HL-60 (cell line): Measurements from ENCODE around the gene SYNM.

Experiments
- DNase-seq, 2 experiments: peaks; one replicate each; pipeline ENCODE4 v3.0.0-alpha.2; 2010 to 2020; ENCODE audit warnings: low read depth in 1 of 2, low spot score in 1 of 2
- H3K27ac ChIP-seq: fragments of 250-450 bp; sonication (Bioruptor Pico); replicated peaks from 2 replicates; pipeline ENCODE4 v1.5.1; 2020; ENCODE audit warnings: mild to moderate bottlenecking, moderate library complexity
- H3K27me3 ChIP-seq: fragments of 250-450 bp; sonication (Bioruptor Pico); 2 replicates; pipeline ENCODE4 v1.5.1; 2021; ENCODE audit warnings: mild to moderate bottlenecking, moderate library complexity; ENCODE audit not compliant: insufficient read depth, poor library complexity, severe bottlenecking
- H3K4me3 ChIP-seq: replicated peaks from 2 replicates; pipeline ENCODE4 v1.5.1; 2011; ENCODE audit warnings: mild to moderate bottlenecking, control low read depth, low read length; ENCODE audit not compliant: insufficient read depth
- CTCF ChIP-seq: IDR thresholded peaks from one replicate; pipeline ENCODE4 v1.5.1; 2011; ENCODE audit warnings: low read length, control low read depth, inconsistent platforms; ENCODE audit not compliant: insufficient read depth
- GABPA ChIP-seq: IDR thresholded peaks from 2 replicates; pipeline ENCODE4 v1.6.1; 2012; ENCODE audit warnings: low read depth
- POLR2AphosphoS5 ChIP-seq: IDR thresholded peaks from 2 replicates; pipeline ENCODE4 v1.6.1; 2012; ENCODE audit warnings: low read depth
- REST ChIP-seq: IDR thresholded peaks from 2 replicates; pipeline ENCODE4 v1.6.1; 2012; ENCODE audit warnings: low read depth; ENCODE audit not compliant: insufficient replicate concordance
- SPI1 ChIP-seq: IDR thresholded peaks from 2 replicates; pipeline ENCODE4 v1.6.1; 2012; ENCODE audit warnings: low read depth, mild to moderate bottlenecking, borderline replicate concordance

SYNM gene

GRCh38 chr15:99177679-99178078 is 72.8 kb downstream of the SYNM start:
- no peak for DNase-seq
- TF ChIP-seq REST: no peak
- TF ChIP-seq SPI1: no peak
- no peak for TF ChIP-seq GABPA
- no peak for TF ChIP-seq CTCF
- no peak for TF ChIP-seq POLR2AphosphoS5
- Histone ChIP-seq H3K4me3 (no peak overlapping the region), H3K27me3 (no peaks in the 10 kb centered on the region), H3K27ac (no peak overlapping the region)

GRCh38 chr15:99180086-99180963 is 75.4 kb downstream of the SYNM start:
- H3K27ac ChIP-seq: no peak overlapping the region
- H3K4me3 ChIP-seq: no peak overlapping the region
- no peak for TF ChIP-seq CTCF
- TF ChIP-seq SPI1: no peak
- no peak for TF ChIP-seq REST
- TF ChIP-seq GABPA: no peak
- TF ChIP-seq POLR2AphosphoS5: no peak
- H3K27me3 ChIP-seq: no peaks in the 10 kb centered on the region
- DNase-seq: no peak

GRCh38 chr15:99180964-99181306 is 76.1 kb downstream of the SYNM start:
- no peak for TF ChIP-seq SPI1
- no peak for DNase-seq

GRCh38 chr15:99181545-99181971 is 76.7 kb downstream of the SYNM start:
- TF ChIP-seq GABPA (no peak), SPI1 (no peak), POLR2AphosphoS5 (no peak), REST (no peak), CTCF (no peak)
- H3K27me3 ChIP-seq: no peaks in the 10 kb centered on the region
- no peak overlapping the region for H3K27ac ChIP-seq
- H3K4me3 ChIP-seq: no peak overlapping the region
- no peak for DNase-seq

More at GRCh38 chr15:99180964-99181306, 76.1 kb downstream of the SYNM start:
- no peak overlapping the region for H3K4me3 ChIP-seq
- no peak overlapping the region for H3K27ac ChIP-seq
- no peaks in the 10 kb centered on the region for H3K27me3 ChIP-seq
